ENCODE measurements around the gene ABCD3.

The ABCD3 gene

DNA sequence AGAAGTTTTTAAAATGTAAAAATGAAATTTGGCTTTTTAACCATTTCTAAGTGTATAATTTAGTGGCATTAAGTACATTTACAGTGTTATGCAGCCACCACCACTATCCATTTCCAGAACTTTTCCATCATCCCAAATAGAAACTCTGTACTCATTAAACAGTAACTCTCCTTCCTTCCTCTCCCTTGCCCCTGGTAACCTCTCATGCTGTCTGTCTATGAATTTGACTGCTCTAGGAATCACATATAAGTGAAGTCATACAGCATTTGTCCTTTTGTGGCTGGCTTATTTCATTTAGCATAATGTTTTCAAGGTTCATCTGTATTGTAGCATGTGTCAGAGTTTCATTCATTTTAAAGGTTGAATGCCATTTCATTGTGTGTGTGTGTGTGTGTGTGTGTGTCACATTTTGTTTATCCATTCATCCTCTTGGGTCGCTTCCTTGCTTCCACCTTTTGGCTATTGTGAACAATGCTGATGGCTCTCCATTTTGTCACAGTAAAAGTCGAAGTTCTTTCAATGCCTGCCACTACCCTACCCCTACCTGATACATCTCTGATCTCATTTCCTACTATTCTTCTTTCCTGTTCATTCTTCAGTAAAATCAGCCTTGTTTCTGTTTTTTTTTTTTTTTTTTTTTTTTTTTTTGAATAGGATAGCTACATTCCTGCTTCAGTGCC, 78.0 kb downstream of the ABCD3 start:
- CTCF ChIA-PET = interaction anchor here (0.6 to 0.7 kb wide), 2 partner anchors 234 to 483 kb away, joined by 3 to 4 read pairs; no protein-coding TSS in a partner anchor
- TF ChIP-seq L3MBTL2 (conservative IDR thresholded peaks at IDR 0.05) = no peak
- DNase-seq (ENCODE audit: extremely low spot score) = no peak
- POLR2A ChIA-PET = no interaction called here

DNA sequence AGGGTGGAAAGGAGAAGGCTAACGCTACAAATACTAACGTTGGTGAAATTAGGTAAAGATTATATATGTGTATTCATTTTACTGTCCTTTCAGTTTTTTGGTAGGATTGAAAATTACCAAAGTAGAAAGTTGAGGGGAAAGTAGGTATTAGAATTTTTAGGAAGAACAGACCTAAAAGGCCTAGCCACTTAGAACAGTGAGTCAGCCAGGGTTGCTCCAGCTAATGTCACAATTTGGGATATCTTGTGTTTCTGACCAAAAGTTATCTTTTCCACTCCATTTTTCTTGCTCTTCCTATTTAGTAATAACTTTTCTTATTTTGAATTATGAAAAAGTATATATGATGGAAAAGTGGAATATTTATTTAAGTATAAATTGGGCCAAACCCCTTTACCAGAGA, 83.2 kb downstream of the ABCD3 start:
- no peak for TF ChIP-seq FOXA1 (IDR thresholded peaks at IDR 0.05)
- TF ChIP-seq LEF1 (IDR thresholded peaks at IDR 0.05; ENCODE audit: borderline replicate concordance) = no peak
- TF ChIP-seq ZNF384 (IDR thresholded peaks at IDR 0.05) = no peak
- no peak for TF ChIP-seq CTBP1 (IDR thresholded peaks at IDR 0.05; ENCODE audit: borderline replicate concordance)
- no peak for TF ChIP-seq FOXK2 (IDR thresholded peaks at IDR 0.05)
- TF ChIP-seq SP1 (IDR thresholded peaks at IDR 0.05) = no peak
- TF ChIP-seq NFRKB (IDR thresholded peaks at IDR 0.05) = no peak
- TF ChIP-seq SUZ12 (IDR thresholded peaks at IDR 0.05) = no peak
- no peak for TF ChIP-seq L3MBTL2 (conservative IDR thresholded peaks at IDR 0.05)
- no peak for TF ChIP-seq TARDBP (IDR thresholded peaks at IDR 0.05)
- TF ChIP-seq ARNT (IDR thresholded peaks at IDR 0.05) = no peak
- TF ChIP-seq ELF4 (IDR thresholded peaks at IDR 0.05) = no peak
- no peak for TF ChIP-seq PKNOX1 (IDR thresholded peaks at IDR 0.05)
- no peak for DNase-seq (ENCODE audit: extremely low spot score)
- POLR2A ChIA-PET = no interaction called here
- CTCF ChIA-PET = no interaction called here

DNA sequence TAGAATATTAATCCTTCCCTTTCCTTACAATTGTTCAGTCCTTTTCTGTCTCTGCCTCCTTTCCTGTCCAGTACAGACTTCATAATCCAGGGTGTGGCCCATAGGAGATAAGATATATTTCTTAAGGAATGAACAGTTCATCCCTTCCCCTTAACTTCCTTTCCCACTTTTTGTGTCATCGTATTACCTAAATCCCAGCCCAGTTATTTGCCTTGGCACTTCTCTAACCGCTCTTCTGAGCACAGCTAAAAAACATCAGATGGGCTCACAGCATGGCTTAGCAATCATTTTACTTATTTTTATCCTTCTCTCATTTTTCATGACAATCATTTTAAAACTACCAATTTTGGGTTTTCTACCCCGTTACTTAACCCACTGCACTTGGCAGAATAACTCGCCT, 83.7 kb downstream of the ABCD3 start:
- no peak for DNase-seq (ENCODE audit: extremely low spot score)
- TF ChIP-seq ARNT (IDR thresholded peaks at IDR 0.05) (no peak), HDGF (IDR thresholded peaks at IDR 0.05; ENCODE audit: borderline replicate concordance) (no peak), LEF1 (IDR thresholded peaks at IDR 0.05; ENCODE audit: borderline replicate concordance) (no peak), SUZ12 (IDR thresholded peaks at IDR 0.05) (no peak), ELF4 (IDR thresholded peaks at IDR 0.05) (no peak)
- ChIA-PET POLR2A (no interaction called here), CTCF (interaction anchor here (0.9 kb wide), 1 partner anchor 305 kb away, joined by 3 read pairs; no protein-coding TSS in a partner anchor)

DNA sequence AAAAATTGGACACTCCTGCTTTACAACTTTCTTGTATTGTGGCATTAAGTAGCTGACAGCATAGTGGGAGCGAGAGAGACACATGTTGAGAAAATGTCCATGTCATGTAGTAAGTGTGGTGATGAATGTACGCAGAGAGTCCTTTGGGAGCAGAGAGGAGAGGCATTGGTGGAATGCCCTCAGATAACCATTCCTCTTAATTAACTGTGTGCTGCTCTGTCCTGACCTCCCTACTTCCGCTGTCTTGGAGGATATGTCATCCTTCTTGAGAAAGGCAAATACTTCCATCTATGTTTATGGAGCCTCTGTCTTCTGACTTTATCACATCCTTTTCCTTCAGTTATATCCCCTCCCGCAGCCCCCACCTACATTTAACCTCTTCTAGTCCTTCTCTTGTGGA, 85.0 kb downstream of the ABCD3 start:
- ChIA-PET CTCF (interaction anchor here (0.9 kb wide), 1 partner anchor 304 kb away, joined by 3 read pairs; no protein-coding TSS in a partner anchor), POLR2A (no interaction called here)
- no peak for DNase-seq (ENCODE audit: extremely low spot score)
- TF ChIP-seq FOXK2 (IDR thresholded peaks at IDR 0.05) (no peak), PKNOX1 (IDR thresholded peaks at IDR 0.05) (no peak)

DNA sequence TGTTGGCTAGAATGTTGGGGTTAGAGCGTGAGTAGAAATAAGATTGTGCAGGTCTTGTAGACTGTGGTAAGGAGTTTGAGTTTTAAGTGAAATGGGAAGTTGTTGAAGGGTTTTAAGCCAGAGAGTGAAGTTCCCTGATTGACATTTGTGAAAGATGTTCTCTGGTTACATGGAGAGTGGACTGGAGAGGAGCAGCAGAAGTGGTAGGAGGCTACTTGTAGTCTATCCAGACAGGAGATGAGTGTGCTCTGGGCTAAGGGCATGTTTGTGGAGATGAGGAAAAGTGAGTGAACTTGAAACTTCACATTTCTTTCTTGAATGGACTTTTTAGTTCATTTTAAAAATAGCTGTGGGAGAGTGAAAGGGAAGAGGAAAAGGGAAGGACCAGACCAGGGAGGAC, 86.4 kb downstream of the ABCD3 start:
- TF ChIP-seq CTBP1 (IDR thresholded peaks at IDR 0.05; ENCODE audit: borderline replicate concordance) = no peak
- no peak for TF ChIP-seq SP1 (IDR thresholded peaks at IDR 0.05)
- TF ChIP-seq FOXM1 (IDR thresholded peaks at IDR 0.05; ENCODE audit: borderline replicate concordance) = no peak
- no peak for TF ChIP-seq LEF1 (IDR thresholded peaks at IDR 0.05; ENCODE audit: borderline replicate concordance)
- no peak for TF ChIP-seq TARDBP (IDR thresholded peaks at IDR 0.05)
- TF ChIP-seq ELF4 (IDR thresholded peaks at IDR 0.05) = no peak
- no peak for TF ChIP-seq PKNOX1 (IDR thresholded peaks at IDR 0.05)
- no peak for TF ChIP-seq SUZ12 (IDR thresholded peaks at IDR 0.05)
- no peak for TF ChIP-seq FOXA1 (IDR thresholded peaks at IDR 0.05)
- no peak for TF ChIP-seq FOXK2 (IDR thresholded peaks at IDR 0.05)
- no peak for TF ChIP-seq L3MBTL2 (conservative IDR thresholded peaks at IDR 0.05)
- POLR2A ChIA-PET = no interaction called here
- no peak for DNase-seq (ENCODE audit: extremely low spot score)
- CTCF ChIA-PET = no interaction called here

- POLR2A ChIA-PET = no interaction called here
Measured at GRCh38 chr1:94512816-94513215, 94.6 kb downstream of the ABCD3 start.

More at GRCh38 chr1:94512816-94513215, 94.6 kb downstream of the ABCD3 start:
- no peak for DNase-seq (ENCODE audit: extremely low spot score)
- TF ChIP-seq PKNOX1 (IDR thresholded peaks at IDR 0.05) (no peak), LEF1 (IDR thresholded peaks at IDR 0.05; ENCODE audit: borderline replicate concordance) (no peak), BHLHE40 (IDR thresholded peaks at IDR 0.05; ENCODE audit: borderline replicate concordance) (no peak), FOXM1 (IDR thresholded peaks at IDR 0.05; ENCODE audit: borderline replicate concordance) (no peak), SUZ12 (IDR thresholded peaks at IDR 0.05) (no peak), L3MBTL2 (conservative IDR thresholded peaks at IDR 0.05) (no peak), TARDBP (IDR thresholded peaks at IDR 0.05) (no peak), HDGF (IDR thresholded peaks at IDR 0.05; ENCODE audit: borderline replicate concordance) (no peak), FOXK2 (IDR thresholded peaks at IDR 0.05) (no peak), NFRKB (IDR thresholded peaks at IDR 0.05) (no peak), CTBP1 (IDR thresholded peaks at IDR 0.05; ENCODE audit: borderline replicate concordance) (no peak), ARNT (IDR thresholded peaks at IDR 0.05) (no peak), FOXA1 (IDR thresholded peaks at IDR 0.05) (no peak), ELF4 (IDR thresholded peaks at IDR 0.05) (no peak)
- CTCF ChIA-PET = no interaction called here

Data from HEK293T (cell line).